Upper lobe of left lung (tissue), 6 donors: ENCODE measurements around the gene MED13L. TPM values are rescaled to one million over a fixed set of nuclear protein-coding genes. Genes with fewer than 3 reads are reported as not detected.

Experiments used
- ATAC-seq, 2 donors: fragments of 200-7000 bp; cut with Tn5 transposase; one replicate each; pipeline ENCODE4 v1.9.1; 2022; ENCODE audit warnings: mild to moderate bottlenecking in 2 of 2, moderate library complexity in 2 of 2; ENCODE audit not compliant: low FRiP score in 2 of 2
- DNase-seq, 2 donors: peaks; one replicate each; pipeline ENCODE4 v3.0.0-alpha.2; 2019 to 2020
- H3K27ac ChIP-seq, 4 donors: fragments of 200-600 bp; sonication (generic); one replicate each; pipeline ENCODE4 v1.5.1; 2016 to 2019
- H3K27me3 ChIP-seq, 4 donors: fragments of 200-600 bp; sonication (generic); one replicate each; pipeline ENCODE4 v1.5.1; 2017 to 2019
- H3K36me3 ChIP-seq, 4 donors: fragments of 200-600 bp; sonication (generic); one replicate each; pipeline ENCODE4 v1.5.1; 2016 to 2019
- H3K4me1 ChIP-seq, 4 donors: fragments of 200-600 bp; sonication (generic); one replicate each; pipeline ENCODE4 v1.5.1; 2018 to 2019
- H3K4me3 ChIP-seq, 4 donors: fragments of 200-600 bp; sonication (generic); one replicate each; pipeline ENCODE4 v1.5.1; 2017 to 2019; ENCODE audit warnings: mild to moderate bottlenecking in 2 of 4, moderate library complexity in 1 of 4
- H3K9me3 ChIP-seq, 4 donors: fragments of 200-600 bp; sonication (generic); one replicate each; pipeline ENCODE4 v1.5.1; 2018 to 2019
- CTCF ChIP-seq, 6 experiments: fragments of 450-650 bp in 4 of 6; fragments of 200-600 bp in 2 of 6; sonication (generic) in 2 of 6; IDR thresholded peaks; one replicate each; pipeline ENCODE4 v1.5.1; 2016 to 2019; ENCODE audit warnings: antibody characterized with exemption in 6 of 6
- EP300 ChIP-seq, 4 donors: sonication (generic); formaldehyde crosslinking; IDR thresholded peaks; one replicate each; pipeline ENCODE4 v1.5.1; 2017; ENCODE audit warnings: antibody characterized with exemption in 4 of 4, control low read depth in 2 of 4
- POLR2A ChIP-seq, 4 donors: fragments of 450-650 bp; IDR thresholded peaks; one replicate each; pipeline ENCODE4 v1.5.1; 2016 to 2017; ENCODE audit warnings: antibody characterized with exemption in 4 of 4, mild to moderate bottlenecking in 2 of 4
- POLR2AphosphoS5 ChIP-seq, 2 donors: sonication (generic); formaldehyde crosslinking; IDR thresholded peaks; one replicate each; pipeline ENCODE4 v1.5.1; 2017; ENCODE audit warnings: antibody characterized with exemption in 2 of 2
- WGBS, 2 donors: methylation state at CpG; one replicate each; pipeline ENCODE4 v1.1.5; 2017 to 2018; 5-methylcytosine and 5-hydroxymethylcytosine counted together
- total RNA-seq, 6 donors: library from RNA; depleted of rRNA in 4 of 6; stranded (reverse); fragments of >200 nt in 4 of 6; gene quantifications; one replicate each; pipeline versions ENCODE4 v1.1.0 to v1.2.1, GENCODE V29; 2016 to 2021
- donor health status: DM: no; HTN: no; CAD: no; lungs with moderate emphysema.
- donor health status: DM: no; HTN: yes; CAD: no; lungs with severe emphysema.

MED13L gene
- total RNA-seq, 6 donors from 2014 or later: 96.6 to 178 (median 124) TPM

GRCh38 chr12:116090516-116090915 lies 187.0 kb downstream of the MED13L start:
- ATAC-seq (no peak), DNase-seq (no peak)
- H3K27me3 ChIP-seq: no peaks in the 10 kb centered on the region
- H3K9me3 ChIP-seq: no peaks in the 10 kb centered on the region
- H3K4me3 ChIP-seq: no peak overlapping the region
- H3K27ac ChIP-seq: no peak overlapping the region
- TF ChIP-seq CTCF (IDR thresholded peaks at IDR 0.05) (no peak), POLR2A (IDR thresholded peaks at IDR 0.05) (no peak), POLR2AphosphoS5 (IDR thresholded peaks at IDR 0.05) (no peak), EP300 (IDR thresholded peaks at IDR 0.05) (no peak)
- 97 to 98% methylated on average over 4 of the region's 4 CpGs for WGBS, 2 donors
- peaks cover 0 to 14% (median 11%) of the 10 kb centered on the region in 4 donors for H3K4me1 ChIP-seq
- no peaks in the 10 kb centered on the region for H3K36me3 ChIP-seq

- no peaks in the 10 kb centered on the region for H3K9me3 ChIP-seq
- ATAC-seq (no peak), DNase-seq (no peak)
- TF ChIP-seq POLR2A (IDR thresholded peaks at IDR 0.05) (no peak), CTCF (IDR thresholded peaks at IDR 0.05) (no peak), POLR2AphosphoS5 (IDR thresholded peaks at IDR 0.05) (no peak), EP300 (IDR thresholded peaks at IDR 0.05) (no peak)
- H3K4me3 ChIP-seq: no peak overlapping the region
- H3K27me3 ChIP-seq: no peaks in the 10 kb centered on the region
- WGBS, 2 donors: 96 to 97% methylated on average over 3 of the region's 3 CpGs
- peaks cover 0 to 13% (median 10%) of the 10 kb centered on the region in 4 donors for H3K4me1 ChIP-seq
- no peaks in the 10 kb centered on the region for H3K36me3 ChIP-seq
- no peak overlapping the region for H3K27ac ChIP-seq
Measured at GRCh38 chr12:116089080-116089479, 188.4 kb downstream of the MED13L start.

- no peak for ATAC-seq
- WGBS, 2 donors: 14 to 17% methylated on average over 1 of the region's 1 CpG
Measured at GRCh38 chr12:116087962-116088361, 189.5 kb downstream of the MED13L start.

GRCh38 chr12:116087399-116087798 lies 190.1 kb downstream of the MED13L start:
- H3K4me3 ChIP-seq: no peak overlapping the region
- no peaks in the 10 kb centered on the region for H3K36me3 ChIP-seq
- no peak overlapping the region for H3K27ac ChIP-seq
- ATAC-seq: no peak
- H3K9me3 ChIP-seq: no peaks in the 10 kb centered on the region
- DNase-seq: no peak
- no peaks in the 10 kb centered on the region for H3K27me3 ChIP-seq
- WGBS, 2 donors: 65 to 70% methylated on average over 3 of the region's 3 CpGs
- peaks cover 0 to 13% (median 10%) of the 10 kb centered on the region in 4 donors for H3K4me1 ChIP-seq
- no peak for TF ChIP-seq POLR2AphosphoS5 (IDR thresholded peaks at IDR 0.05)
- no peak for TF ChIP-seq EP300 (IDR thresholded peaks at IDR 0.05)
- no peak for TF ChIP-seq CTCF (IDR thresholded peaks at IDR 0.05)

More at GRCh38 chr12:116087962-116088361, 189.5 kb downstream of the MED13L start:
- no peak for TF ChIP-seq CTCF (IDR thresholded peaks at IDR 0.05)
- Histone ChIP-seq H3K9me3 (no peaks in the 10 kb centered on the region), H3K4me1 (peaks cover 0 to 13% (median 10%) of the 10 kb centered on the region in 4 donors), H3K27ac (no peak overlapping the region), H3K27me3 (no peaks in the 10 kb centered on the region), H3K4me3 (no peak overlapping the region), H3K36me3 (no peaks in the 10 kb centered on the region)
- no peak for DNase-seq

GRCh38 chr12:116080415-116080814 lies 197.1 kb downstream of the MED13L start:
- no peak overlapping the region for H3K27ac ChIP-seq
- whole genome bisulfite sequencing, 2 donors: 86 to 93% methylated on average over 3 of the region's 3 CpGs
- no peaks in the 10 kb centered on the region for H3K27me3 ChIP-seq
- H3K4me1 ChIP-seq: no peaks in the 10 kb centered on the region
- no peaks in the 10 kb centered on the region for H3K9me3 ChIP-seq
- DNase-seq (no peak), ATAC-seq (no peak)
- H3K4me3 ChIP-seq: no peak overlapping the region
- H3K36me3 ChIP-seq: no peaks in the 10 kb centered on the region
- TF ChIP-seq POLR2AphosphoS5 (IDR thresholded peaks at IDR 0.05): no peak
- TF ChIP-seq EP300 (IDR thresholded peaks at IDR 0.05): no peak
- no peak for TF ChIP-seq CTCF (IDR thresholded peaks at IDR 0.05)
- no peak for TF ChIP-seq POLR2A (IDR thresholded peaks at IDR 0.05)
